ENCODE results near the gene DOCK1.

Gene DOCK1

DNA sequence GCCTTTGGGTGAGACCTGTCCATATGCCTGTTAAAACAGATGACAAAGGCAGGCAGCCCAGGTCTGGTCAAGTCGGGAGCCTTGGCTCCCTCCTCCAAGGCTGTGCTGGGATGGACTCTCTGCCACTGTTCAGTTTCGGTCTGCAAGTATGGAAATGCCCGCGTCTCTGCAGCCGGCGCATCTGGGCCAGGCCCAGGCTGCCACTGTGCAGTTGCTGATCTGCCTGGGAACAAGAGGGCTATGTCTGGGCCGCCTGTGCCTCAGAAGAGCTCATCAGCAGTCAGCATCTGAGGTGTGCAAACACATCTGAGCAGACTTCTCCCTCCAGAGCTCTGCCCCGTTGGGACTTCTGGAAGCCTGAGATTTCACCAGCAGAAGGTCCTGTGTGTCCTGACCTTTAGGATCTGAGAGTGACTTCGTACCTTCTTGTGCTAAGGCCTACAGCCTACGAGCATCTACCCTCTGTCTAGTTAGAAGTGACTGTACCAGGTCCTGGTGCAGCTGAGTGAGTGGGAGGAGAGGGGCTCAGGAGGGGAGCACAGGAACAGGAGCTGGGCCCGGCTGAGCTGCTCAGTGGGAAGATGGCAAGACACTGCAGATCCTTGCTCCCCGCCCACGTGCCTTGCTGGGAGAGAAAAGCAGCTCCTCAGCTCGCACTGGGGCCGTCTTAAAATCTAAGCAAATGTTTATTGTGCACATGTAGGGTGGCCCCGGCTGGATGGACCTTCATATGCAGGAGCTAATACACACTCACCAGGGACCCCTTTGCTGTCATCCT lies 50.9 kb downstream of the DOCK1 start:
- no peak for DNase-seq

DNA sequence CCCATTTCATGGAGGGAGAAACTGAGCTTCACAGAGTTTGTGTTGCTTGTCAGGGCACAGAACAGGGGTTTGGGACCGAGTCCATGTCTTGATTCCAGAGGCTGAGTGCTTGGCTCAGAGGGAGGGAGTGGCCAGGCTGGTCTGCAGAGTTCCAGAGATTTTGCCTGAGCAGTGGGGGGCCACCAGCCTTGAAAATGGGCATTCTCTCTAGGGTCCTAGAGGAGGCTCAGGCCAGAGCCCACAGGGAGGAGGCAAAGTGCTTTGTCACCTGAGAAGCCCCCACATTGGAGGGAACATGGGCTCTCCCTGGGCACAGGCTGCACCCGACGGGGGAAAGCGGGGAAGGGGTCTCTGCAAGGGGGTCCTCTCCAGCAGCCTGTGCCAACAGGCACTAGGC lies 51.5 kb downstream of the DOCK1 start:
- DNase-seq: no peak

DNA sequence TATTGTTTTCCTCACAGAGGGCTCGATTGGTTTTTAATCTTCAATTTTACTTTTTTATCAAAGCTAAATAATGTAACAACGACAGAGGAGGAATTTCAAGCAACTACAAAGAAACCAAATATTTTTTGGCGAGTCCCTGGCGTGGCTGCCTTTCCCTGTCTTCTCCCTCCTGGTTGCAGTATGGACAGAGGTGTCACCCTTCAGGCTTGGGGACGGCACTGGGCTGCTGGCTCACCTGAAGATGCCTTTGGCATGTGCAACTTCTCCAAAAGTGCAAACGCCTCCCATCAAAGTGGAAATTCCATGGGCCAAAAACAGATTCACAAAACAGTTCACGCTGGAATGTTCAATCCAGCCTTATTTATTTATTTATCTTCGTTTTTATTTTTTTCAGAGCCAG lies 51.9 kb downstream of the DOCK1 start:
- DNase-seq: no peak

DNA sequence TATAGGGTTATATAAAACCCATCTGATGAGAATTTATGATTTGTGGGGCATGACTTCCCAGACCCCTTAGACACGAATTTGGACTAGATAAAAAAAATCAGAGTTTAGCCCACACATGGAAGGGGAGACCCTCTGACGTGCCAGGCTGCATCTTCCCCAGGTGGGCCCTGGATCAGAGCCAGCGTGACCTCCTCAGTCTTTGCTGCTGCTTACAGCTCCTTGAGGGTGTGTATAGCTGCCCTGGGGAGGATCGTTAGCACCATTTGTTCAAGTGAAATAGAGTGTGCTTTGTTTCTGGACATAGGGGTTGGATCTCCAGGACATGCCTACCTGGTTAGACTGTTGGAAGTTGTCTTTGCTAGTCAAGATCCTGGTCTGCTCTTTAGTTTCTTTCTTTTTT lies 54.2 kb downstream of the DOCK1 start:
- DNase-seq: no peak

DNA sequence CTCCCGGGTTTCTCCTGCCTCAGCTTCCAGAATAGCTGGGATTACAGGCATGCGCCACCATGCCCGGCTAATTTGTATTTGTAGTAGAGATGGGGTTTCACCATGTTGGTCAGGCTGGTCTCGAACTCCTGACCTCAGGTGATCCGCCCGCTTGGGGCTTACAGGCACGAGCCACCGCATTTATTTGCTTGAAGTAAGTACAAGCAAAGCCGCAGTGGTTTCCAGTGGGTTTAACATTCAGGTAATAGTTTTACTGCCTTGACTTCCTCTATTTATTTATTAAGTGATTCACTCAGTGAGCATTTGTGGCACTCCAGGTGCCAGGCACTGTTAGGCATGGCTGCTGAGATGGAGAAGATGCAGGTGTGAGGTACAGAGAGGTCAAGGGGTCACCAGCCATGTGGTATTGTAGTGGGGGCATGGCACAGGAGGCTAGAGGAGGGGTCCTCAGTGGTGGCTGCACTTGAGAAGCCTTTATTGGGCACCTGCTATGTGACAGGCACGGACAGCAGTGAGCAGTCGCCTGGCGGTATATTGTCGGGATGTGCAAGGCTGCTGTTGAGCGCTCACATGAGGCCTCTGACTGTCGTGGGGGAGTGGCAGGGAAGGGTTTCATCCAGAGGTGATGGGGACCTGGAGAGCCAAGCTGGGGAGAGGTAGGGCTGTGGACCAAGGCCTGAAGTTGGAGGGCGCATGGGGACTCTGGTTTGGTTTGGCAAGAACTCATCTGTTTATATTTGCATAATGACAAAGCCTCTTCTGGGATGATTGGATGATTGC lies 54.9 kb downstream of the DOCK1 start:
- no peak for DNase-seq

DNA sequence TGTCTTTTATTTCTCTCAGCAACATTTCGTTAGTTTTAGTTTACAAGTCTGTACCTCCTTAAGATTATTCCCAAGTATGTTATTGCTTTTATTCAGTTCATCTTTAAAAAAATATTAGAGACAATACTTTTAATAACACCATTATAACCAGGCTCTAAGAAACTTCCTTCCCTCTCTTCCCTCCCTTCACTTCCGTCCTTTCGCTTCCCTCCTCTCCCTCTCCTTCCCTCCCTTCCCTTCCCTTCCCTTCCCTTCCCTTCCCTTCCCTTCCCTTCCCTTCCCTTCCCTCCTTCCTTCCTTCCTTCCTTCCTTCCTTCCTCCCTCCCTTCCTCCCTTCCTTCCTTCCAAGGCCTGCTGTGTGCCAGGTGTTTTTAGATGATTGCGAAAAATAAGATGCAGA lies 58.1 kb downstream of the DOCK1 start:
- DNase-seq: no peak

DNA sequence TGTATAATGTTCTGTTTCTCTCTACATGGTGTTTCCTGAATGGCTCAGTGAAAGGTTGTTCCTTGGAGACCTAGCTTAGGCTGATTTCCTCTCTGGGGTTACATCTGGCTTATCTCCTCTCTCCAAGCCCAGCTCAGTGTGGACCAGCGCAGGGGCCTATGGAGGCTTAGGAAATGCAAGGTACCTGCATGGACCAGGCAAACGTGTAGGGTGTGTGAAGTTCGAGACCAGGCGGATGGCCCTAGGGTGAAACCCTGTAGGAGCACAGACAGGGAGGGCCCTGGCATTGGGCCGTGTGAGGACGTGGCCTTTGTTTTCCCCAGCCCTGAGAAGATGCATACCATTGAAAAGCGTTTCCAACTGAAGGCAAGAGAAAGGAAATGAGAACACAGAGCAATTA lies 59.0 kb downstream of the DOCK1 start:
- no peak for DNase-seq

DNA sequence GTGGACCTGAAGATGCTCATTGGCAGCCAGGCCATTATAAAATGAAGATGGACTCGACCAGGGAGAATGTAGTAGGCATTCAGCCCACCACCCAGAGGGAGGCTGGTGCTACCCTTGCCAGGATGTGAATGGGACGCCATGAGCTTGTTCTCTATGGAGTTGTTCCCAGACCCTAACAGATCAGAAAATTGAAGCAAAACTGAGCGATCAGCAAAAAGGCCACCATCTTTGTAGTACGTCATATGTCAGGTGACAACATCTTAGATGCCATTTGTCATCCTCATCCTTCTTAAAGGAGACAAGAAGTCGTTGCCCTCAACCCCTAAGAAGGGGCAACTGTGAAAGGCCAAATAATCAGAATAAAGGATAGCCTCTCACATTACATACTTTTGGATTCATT lies 61.7 kb downstream of the DOCK1 start:
- no peak for DNase-seq

DNA sequence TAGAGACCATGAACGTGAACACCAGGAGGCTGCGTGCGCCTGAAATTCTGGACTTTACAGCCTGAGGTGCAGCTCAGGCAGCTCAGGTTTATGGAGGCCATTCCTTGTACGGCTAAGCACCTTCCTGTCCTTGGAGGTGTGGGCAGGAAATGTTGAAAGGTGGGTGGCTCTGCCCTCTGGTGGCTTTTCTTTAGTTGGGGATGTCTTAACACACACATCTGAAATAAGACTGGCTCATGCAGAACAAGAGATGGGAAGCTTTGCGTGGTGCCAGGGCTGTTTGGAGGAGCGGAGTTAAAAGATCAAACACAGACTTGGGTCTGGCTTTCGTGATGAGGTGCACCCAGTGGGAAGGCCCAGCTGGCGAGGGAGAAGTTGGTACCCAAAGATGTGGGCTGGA lies 64.1 kb downstream of the DOCK1 start:
- DNase-seq: no peak

DNA sequence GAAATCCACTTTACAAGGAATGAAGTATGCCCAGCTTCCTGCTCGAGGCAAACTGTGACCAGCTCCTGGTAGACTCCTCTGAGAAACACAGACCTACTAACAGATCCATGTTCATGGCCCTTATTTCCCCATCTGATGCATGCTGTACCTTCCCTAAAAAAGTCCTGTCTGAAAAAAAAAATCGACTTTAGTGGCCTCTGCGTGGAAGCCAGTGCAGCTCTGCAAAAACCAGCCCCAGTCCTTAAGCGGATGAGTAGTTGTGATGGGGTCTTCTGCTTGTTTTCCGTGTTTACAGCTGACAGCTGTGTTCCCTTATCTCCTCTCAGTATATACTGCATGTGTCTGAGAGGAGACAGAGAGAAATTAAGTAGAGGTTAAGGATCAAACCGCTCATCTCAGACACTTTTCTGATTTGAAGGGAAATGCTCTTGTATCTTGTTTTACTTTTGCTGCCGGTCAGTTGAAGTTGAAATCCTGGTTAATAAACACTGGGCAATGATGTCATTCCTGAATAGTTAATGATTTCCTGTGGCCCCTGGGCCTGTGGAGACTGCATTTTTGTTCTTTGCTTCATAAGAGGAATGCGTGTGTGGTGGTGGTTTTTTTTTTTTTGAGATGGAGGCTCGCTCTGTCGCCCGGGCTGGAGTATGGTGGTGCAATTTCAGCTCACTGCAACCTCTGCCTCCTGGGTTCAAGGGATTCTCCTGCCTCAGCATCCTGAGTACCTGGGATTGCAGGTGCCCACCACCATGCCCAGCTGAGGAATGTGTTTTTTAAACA lies 67.6 kb downstream of the DOCK1 start:
- no peak for DNase-seq

DNA sequence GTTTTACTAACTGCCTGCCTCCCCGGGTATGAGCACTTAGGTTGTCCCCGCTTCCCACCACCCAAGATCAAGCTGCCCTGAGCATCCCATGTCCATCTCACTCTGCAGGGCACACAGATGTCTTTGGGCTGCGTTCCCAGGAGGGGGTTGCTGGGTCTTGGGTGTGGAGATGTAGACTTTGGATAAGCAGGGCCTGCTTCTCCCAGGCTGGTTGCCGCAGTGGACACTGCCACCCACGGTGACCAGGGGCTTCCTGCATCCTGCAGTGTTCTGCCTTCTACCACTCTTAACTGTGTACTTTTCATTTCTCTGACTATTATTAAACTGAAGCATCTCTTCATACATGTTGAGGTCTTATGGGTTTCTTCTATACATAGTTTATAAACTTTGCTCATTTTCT lies 70.0 kb downstream of the DOCK1 start:
- no peak for DNase-seq

DNA sequence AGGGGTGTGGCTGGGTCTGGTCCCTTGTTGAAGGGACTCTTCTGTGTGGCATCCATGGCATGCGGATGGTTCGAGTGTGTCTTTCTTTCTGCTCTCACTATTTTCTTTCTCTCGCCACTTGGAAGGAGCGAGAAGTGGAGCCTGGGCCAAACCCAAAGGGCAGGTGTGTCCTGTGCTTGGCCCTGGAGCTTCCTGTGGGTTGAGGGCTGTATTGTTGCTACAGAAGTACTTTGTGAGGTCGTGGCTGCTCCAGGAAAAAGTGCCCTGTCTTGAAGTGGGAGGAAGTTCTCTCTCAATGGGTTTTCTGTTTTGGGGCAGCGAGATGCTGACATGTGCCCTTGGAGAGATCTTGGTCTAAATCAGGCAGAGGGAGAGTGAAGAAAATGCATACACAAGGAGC lies 72.0 kb downstream of the DOCK1 start:
- no peak for DNase-seq

DNA sequence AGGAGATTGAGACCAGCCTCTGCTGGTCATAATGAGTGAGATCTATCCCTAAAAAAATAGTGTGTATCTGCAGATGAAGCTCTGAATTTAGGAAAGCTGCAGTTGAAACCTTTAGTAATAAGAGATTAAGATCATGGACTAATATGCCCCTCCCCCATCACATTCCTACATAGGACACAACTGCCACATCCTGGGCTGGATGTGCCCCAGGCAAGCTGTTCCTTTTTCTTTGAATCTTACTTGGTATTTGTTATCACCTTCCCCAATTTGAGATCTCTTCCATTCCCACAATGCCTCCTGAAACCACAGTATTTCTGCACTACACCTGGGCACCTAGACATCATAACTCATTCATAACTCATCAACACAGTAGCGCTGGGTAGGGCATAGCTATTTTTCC lies 74.1 kb downstream of the DOCK1 start:
- no peak for DNase-seq

DNA sequence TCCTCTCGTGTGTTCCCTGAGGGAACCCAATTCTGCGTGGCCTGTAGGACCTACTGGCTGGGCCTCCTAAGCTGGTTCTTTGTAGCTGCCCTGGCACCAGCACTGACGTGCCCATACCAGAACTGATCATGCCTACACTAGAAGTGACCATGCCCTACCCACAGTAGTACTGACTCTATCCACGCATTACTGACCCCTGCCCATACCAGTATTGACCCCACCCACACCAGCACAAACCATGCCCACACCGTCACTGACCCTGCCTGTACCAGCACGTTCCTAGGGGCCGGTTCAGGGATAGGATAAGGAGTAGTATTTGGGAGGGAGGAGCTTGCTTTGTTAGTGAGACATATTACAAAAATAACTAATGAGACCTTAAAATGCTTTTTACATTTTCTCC lies 88.0 kb downstream of the DOCK1 start:
- no peak for DNase-seq

DNA sequence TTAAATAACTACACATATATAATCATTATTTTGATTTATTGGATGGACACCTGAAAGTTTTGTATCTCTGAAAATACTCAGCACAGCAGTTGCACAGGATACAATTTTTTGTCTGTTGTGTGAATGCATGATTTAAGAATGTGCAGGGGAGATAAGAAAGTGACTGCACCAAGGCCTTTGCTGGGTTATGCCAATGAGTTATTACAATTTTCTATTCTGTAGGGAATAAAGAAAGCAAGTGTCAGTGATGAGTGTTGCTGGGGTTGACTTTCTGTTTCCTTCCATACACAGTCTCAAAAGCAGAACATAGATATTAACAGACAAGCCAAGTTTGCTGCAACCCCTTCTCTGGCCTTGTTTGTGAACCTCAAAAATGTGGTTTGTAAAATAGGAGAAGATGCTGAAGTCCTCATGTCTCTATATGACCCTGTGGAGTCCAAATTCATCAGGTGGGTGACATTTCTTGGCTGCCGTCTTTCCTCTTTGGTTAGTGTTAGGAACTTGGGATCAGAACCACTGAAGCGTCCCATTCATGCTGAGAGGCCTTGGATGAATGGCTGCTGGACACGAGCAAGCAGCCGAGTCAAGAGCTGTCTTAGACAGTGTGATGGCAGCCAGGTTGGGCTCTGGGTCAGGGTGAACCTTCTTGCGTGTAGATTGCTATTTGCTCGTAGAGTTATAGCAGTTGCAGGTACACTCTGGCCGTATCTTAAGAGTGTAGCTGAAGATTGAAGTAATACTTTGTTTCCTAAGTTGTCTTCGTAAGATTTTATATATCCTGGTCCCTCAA lies 92.8 kb downstream of the DOCK1 start:
- DNase-seq: no peak

DNA sequence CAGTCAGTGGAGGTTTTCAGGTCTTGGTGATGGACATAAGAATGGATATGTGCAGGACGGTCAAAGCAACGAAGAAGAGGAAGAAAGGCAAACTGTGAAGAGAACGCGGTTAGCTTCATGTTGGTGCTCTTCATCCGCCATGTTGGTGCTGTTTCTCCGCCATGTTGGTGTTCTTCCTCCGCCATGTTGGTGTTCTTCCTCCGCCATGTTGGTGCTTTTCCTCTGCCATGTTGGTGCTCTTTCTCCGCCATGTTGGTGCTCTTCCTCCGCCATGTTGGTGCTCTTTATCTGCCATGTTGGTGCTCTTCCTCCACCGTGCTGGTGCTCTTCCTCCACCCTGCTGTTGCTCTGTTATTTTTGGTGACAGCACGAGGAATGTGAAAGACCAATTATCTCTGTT lies 95.4 kb downstream of the DOCK1 start:
- DNase-seq: no peak

DNA sequence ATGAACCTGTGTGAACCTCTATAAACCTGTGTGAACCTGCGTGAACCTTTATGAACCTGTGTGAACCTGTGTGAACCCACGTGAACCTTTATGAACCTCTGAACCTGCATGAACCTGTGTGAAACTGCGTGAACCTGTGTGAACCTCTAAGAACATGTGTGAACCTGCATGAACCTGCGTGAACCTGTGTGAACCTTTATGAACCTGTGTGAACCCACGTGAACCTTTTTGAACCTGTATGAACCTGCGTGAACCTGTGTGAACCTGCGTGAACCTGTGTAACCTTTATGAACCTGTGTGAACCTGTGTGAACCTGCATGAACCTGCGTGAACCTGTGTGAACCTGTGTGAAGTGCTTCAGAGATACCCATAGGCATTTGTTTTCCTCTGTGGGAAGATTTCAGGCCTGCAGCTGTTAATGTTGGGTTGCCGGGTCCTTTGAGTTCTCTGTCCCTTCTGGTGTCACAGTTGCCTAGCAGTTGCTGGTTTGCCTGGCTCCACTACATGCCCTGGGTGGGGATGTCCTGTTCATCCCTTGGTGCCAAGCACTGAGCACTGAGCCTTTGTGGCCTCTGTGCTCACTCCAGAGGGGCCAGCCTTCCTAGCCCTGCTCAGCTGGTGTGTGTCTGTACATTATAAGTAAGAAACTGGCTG lies 97.9 kb downstream of the DOCK1 start:
- no peak for DNase-seq

DNA sequence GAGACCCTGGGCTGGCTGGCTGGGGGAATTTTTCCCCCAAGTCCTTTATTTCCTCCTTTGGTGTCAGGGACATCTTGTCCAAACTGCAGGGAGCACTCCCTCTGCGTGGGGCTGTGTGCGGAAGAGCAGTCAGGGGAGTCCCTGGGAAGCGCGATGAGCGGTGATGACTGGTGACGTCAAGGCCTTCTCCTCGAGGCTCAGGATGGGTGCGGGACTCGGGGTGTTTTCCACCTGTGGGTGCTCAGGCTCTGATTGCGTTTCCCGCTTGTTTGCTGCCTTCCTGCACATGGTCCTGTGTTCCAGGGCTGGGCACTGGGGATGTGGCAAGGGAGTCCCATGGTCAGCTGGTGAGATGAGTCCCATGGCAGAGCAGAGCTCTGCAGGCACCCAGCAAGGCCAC lies 101.2 kb downstream of the DOCK1 start:
- no peak for DNase-seq

DNA sequence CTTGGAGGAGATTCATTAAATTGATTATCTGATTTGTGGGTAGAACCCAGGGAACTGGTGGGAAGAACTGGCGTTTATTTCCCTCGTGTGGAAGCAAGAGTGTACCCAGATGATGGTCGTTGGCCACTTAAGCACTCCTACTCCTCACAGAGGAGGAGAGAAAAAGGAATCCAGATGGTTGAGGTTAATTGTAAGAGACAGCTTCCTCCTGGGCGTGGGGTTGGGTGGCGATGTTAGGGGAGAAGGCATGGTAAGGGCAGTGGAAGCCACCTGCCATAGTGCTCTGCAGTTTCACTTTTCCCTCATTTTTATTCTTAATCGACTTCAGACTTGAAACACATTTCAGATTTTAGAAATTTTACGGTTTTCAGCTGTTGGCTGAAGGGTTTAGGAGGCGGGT lies 104.1 kb downstream of the DOCK1 start:
- DNase-seq: no peak

DNA sequence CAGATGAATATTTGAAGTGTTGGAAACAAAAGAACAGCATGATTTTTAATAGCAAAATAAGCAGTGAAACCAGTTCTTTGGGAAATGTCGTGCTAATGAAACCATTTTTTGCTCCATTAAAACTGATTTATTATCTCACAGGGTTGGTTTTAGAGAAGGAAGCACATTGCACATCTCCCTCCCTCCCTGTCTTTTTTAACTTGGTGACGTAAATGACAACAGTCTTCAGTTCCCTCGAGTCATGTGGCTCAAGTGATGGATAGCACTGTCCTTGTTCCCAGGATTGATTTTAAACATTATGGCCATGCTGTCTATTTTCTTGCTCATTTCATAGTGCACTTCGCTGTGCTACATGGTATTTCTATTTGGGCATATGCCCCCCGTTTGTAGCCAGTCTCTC lies 105.9 kb downstream of the DOCK1 start:
- no peak for DNase-seq

DNA sequence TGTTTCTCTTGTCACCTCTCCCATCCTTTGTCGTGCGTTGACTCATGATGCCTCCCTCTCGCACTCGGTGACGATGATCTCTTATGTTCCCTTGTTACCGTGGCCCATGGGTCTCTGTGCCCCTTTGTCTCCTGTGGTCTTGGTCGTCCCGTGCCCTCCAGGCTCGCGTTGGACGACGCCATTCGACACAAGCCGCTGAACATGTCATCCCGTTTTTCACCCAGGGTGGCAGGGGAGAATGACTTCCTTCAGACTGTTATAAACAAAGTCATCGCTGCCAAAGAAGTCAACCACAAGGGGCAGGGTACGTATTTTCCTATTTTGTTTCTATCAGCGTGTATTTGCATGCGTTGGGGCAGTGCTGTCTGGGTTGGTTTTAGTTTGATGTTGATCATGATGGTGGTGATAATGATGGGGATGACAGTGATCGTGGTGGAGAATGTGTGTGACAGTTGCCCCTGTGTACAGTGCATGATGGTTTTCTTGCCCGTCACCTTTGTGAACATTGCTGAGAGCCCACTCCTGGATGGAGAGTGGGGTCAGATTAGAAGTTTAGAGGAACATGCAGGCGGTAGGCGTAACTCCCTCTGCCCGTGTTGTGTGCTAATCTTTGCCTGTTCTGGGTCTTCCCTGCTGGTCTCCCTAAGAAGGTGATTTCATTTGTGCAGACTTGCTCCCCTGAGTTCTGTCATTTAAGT lies 107.0 kb downstream of the DOCK1 start:
- DNase-seq: no peak

DNA sequence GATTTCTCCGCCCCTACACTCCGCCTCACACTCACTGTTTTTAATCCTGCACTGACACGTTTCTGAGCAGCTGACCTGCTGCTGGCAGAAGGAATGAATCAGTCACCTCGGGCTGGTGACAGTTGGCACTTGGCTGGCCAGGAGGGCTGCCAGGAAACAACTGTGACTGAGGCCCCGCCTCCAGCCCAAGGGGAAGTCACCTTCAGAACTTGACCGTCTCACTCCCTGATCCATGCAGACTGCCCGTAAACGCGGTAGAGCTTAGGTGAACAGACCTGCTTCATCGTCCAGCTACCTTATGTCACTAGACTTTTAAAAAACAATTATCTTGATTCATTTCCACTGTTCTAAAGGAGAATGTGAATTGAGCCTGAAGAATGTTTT lies 107.5 kb downstream of the DOCK1 start:
- no peak for DNase-seq
